Activated CD4-positive, alpha-beta T cell treated with anti-CD3 and anti-CD28 coated beads, Interleukin-2, amount 50 U/mL, for 24 hours (primary cell): ENCODE measurements around the gene RGS17.

Experiments
- DNase-seq, 2 donors: peaks; one replicate each; pipeline ENCODE4 v3.0.0-alpha.2; 2020; ENCODE audit warnings: low read depth in 1 of 2, low spot score in 1 of 2

RGS17 gene

DNA sequence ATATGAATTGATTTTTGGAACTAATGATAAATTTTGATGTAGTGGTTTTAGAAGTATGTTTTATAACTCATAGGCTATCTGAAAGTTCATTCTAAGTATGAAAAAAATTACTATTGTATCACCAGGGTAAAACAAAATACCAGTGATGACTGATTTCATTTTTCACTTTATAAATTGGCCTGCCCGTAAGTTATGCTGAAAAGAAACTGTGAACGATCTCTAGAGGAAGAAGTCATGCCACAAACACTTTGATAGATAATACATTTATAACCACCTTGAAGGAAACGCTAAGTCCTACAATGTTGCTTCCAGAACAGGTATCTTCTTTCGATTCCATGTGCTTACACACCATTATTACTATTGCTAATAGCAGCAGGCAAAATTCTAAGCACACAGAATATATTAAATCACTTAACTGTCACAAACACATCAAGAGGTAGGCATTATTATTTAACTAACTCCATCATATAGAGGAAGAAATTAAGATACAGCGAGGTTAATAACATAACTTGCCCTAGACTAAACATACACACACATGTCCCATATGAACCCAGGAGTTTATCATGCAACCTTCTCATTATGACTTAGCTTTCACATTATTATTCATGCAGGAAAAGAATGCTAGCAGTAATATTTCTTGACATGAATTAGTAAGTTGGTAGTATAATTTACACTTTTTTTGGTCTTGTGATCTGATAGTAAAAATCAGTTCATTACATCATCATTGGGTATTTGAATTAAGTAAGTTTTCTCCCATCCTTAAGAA lies 44.7 kb downstream of the RGS17 start:
- DNase-seq = no peak

DNA sequence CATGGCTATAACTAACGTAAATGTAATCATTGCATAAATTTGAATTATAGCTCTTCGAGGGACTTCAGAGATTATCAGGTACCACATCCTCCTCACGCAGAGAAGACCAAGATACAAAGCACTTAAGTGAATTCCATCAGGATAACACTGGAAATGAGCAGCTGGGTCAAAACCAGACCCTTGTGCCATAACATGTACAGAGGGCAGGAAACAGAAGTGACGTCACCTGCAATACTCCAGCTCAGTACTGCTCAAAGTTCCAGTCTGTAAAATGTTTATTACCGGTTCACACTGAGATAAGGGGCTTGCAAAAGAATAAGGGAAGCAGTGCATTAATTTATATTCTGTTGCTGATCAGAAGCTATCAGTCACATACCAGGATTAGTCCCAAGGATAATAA lies 45.8 kb downstream of the RGS17 start:
- no peak for DNase-seq

DNA sequence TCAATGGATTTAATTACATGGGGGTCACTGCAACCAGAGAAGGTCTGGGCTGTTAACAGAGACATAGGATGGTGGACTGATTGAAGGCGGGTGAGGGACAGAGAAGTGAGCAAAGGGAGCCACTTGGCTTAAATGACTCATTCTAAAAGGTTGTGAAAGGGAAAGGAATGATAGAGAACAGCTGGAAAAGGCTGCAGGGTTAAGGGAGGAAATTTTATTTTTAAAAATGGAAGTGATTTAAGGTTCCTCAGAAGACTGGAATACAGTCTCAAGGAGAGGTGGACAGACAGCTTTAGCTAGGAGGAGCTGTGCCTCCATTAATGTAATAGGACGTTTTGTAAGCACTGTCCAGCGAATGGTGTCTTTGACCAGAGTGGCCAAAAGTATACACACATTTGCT lies 46.7 kb downstream of the RGS17 start:
- DNase-seq = no peak

DNA sequence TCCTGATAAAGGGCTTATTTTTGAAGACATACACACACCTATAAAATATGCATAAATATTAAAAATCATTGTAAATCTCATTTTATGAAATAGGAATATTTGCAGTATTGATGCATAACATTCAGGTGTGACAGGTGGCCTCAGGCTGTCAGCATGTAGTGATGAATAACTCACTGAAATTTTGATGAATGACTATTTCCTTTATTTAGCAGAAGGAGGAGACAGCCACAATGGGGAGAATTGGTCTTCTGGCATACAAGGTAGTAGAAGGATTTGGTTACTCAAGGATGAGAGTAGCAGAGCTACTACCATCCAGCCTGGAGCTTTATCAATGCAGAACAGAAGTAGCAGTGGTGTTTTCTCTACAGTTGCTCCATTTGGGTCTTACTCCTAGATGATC lies 47.2 kb downstream of the RGS17 start:
- DNase-seq = no peak

DNA sequence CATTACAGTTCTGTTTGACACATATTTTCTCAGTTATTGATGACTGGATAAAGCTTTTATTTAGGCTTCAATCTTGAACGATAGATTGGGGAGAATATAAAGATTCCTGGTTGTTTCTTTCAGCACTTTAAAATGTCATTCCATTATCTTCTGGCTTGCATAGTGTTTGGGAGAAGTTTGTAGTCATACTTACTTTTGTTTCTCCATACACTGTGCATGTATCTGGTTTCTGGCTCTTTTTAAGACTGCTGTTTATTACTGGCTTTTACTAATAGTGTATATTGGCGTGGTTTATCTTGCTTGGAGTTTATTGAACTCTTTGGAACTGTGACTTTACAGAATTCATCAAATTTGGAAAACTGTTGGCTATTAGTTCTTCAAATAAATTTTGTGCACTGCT lies 49.2 kb downstream of the RGS17 start:
- no peak for DNase-seq

DNA sequence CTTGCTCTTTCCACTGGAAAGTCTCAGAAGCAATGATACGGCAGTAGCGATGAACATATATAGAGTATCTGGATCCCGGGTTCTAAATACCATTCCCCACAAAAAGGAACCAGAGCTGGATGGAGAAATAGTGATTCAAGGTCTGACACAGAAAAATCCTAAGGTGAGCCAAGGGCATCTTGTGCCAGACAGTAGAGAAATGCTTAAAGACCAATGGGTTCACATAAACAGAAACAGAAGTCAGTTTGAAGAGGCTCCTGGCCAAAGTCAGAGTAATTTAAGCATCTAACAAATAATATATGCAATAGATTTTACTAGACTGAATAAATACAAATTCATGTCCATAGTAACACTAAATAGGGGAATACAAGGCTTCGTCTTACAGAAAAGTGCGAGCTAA lies 54.7 kb downstream of the RGS17 start:
- no peak for DNase-seq

DNA sequence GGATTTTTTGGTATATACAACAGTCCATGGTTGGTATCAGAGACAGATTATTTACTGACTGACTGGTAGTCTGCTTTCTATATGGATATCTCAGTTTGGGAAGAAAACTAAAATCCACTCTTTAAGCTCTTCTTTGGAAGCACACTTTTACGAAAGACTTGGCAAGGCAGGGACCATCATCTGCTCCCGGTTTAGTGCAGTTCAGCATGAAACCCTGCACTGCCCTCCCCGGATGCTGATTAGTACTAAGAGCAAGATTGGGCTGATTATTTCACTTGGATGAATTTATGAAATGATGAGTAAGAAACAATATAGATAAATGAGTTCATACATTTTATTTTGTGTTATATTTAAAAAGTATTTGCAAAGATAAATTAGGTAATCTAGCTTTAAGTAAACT lies 56.3 kb downstream of the RGS17 start:
- no peak for DNase-seq

DNA sequence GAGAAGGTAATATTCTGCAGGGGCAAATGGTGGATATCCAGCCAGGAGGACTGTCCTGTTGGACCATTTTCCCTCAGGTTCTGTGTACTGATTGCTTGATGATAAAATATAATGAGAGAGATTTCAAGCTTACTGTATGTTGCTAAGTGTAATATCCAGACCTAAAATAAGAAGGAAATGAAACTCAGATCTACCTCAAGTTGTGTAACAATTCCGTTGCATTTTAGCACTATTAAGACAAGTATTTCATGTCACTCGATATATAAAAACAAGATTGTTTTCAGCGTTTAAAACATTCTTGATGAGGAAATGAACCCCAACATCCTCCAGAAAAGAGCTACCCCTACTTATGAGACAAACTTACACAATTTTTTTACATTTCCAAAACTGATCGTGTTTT lies 57.2 kb downstream of the RGS17 start:
- DNase-seq = no peak

DNA sequence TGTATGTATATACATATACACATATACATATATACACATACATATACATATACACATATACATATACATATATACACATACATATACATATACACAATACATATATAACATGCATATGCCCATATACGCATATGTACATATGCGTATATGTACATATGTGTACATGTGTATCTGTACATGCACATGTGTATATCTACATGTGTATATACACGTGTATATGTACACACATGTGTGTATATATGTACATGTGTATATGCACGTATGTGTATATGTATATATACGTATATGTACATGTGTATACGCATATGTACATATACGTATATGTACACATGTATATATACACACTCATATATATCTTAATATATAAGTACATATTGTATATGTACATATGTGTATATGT lies 60.3 kb downstream of the RGS17 start:
- no peak for DNase-seq

DNA sequence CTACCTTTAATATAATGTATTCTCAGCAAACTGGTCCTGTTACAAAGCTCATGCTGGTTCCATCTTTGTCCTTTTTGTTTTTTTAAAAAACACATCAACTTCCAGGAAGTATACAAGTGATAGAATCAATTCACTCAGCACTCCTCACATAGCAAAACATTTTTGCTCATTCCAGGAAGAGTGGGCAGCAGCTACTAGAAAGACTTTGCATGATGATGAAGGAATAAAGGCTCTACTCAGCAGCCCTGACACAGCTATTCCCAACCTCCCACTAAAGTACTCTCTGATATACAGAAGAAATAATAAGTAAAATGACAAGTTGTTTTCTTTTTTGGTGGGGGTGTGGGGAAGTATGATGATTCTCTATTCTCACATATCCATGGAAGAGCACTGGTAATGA lies 61.2 kb downstream of the RGS17 start:
- no peak for DNase-seq

DNA sequence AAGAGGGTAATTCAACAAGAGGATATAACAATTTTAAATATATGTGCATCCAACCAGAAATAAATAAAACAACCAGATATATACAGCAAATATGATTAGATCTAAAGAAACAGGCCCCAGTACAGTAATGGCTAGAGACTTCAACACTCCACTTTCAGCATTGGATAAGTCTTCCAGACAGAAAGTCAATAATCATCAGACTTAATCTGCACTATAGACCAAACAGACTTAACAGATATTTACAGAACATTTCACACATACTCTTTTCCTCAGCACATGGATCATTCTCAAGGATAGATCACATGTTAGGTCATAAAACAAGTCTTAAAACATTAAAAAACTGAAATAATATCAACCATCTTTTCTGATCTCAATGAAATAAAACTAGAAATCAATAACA lies 65.9 kb downstream of the RGS17 start:
- DNase-seq = no peak

DNA sequence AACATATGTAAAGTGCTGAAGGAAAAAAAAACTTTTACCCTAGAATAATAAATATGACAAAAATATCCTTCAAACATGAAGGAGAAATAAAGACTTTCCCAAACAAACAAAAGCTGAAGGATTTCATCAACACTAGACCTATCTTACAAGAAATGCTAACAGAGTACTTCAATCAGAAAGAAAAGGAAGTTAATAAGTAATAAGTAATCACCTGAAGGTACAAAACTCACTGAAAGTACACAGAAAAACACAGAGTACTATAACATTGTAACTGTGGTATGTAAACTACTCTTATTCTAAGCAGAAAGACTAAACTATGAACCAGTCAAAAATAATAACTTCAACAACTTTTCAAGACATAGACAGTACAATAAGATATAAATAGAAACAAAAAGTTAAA lies 67.1 kb downstream of the RGS17 start:
- no peak for DNase-seq

DNA sequence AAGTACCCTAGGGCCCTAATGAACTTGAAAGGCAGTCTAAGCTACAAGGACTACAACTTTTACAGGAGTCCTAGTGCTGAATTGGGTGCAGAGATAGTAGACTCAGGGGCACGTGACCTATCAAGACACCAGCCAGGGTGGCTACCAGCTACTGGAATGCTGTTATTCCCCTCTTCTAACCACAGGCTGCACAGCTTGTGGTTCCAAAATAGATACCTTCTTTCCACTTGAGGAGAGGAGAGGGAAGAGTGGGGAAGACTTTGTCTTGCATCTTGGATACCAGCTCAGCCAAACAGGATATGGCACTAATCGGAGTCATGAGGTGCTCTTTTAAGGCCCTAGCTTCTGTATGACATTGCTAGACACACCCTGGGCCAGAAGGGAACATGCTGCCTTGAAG lies 68.6 kb downstream of the RGS17 start:
- DNase-seq = no peak

DNA sequence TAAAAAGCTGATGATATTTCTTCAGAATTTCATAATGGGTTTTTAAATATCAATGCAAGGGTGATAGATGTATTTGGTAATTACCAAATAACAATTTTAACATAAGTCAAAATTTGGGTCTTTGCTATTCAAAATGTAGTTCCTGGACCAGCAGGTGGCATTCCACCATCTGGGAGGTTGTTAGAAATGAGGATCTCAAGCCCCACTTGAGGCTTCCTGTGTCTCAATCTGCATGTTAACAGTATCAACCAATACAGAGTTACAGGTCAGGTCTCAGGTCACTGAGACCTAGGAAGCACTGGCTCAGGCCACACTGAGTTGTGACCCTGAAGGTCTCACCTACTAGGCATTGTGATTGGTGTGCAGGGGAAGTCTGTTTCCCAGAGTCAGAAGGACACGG lies 71.3 kb downstream of the RGS17 start:
- no peak for DNase-seq

DNA sequence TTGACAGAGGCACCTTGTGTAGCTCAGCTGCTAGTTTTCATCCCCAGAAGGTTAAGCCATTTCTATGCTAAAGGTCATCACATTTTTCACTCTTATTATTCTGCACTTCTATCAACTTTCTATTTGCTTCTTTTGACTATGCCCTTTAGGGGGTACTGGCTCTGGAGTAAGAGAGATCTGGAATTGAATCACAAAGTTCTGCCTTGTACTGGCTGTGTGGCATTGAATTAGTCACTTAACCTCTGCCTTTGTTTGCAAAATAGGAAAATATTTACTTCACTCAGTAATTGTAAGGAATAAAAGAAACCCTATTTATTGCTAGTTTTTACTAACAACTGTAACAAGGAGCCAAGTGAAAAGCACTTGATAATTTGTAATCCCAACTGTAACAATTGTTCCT lies 71.8 kb downstream of the RGS17 start:
- no peak for DNase-seq

DNA sequence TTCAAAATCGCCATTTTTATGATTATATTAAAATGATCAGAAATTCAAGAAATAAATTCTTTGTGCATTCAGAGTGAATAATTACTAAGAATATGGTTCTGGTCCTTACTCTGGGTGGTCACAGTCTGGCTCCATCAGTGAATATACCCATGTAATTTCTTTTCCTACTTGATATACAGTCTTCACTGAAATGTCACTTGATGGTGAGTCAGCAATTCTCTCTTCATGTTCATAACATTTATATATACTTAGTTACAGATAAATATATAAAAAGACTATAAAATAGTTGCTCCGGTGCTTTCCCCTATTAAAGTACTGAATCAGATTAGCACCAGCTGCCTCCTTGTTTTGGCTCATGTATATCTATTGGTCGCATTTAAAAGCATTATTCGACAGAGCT lies 72.2 kb downstream of the RGS17 start:
- no peak for DNase-seq

DNA sequence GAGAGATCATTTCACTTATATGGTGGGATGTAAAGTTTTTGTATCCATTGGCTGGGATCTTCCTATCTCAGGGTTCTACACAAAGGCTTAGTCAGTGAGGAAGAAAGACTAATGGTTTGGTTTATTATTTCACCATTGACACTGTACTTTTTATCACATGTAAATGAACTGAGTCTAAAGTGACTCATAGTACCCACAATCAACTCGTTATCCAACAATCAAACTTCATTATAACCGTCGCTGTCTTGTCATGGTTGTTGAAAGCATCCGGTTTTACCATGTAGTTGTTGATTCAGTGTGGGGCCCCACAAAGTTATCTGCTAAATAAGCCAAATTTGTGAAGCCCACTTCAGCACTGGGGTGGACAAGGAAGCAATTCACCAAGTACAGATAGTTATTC lies 72.8 kb downstream of the RGS17 start:
- no peak for DNase-seq

DNA sequence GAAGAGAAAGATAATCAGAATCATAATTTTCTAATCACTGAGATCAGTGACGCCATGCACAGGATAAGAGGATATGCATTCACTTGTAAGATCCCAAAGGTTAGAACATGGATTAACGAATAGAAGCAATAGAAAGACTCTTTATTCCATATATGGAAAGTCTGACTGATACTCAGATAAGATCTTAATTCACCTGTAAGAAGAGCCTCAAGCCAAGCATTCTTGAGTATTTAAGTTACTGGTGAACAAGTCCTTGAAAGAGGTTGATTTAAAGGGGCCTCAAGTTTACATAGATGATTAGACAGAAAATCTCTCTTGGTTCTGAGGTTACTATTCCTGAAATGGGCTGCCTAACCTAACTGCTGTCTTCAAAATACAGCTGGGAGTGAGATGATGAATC lies 74.8 kb downstream of the RGS17 start:
- no peak for DNase-seq

DNA sequence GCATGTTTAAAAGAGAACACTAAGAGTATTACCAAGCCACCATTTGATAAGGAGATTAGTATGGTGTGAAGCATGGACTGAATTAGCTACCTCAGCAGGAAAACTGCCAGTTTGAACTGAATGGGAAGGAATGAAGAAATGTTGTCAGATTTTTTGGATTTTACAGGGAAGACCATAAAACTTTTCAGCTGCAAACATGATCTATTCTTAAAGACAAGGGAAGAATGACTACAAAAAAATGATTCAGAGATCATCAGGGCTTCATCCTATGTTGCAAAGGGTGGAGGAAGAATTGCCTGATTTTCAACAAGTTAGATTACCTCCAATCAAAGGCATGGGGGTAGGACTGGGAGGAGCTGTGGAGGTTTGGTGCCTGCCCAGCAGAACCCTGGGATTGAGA lies 79.3 kb downstream of the RGS17 start:
- DNase-seq = no peak

DNA sequence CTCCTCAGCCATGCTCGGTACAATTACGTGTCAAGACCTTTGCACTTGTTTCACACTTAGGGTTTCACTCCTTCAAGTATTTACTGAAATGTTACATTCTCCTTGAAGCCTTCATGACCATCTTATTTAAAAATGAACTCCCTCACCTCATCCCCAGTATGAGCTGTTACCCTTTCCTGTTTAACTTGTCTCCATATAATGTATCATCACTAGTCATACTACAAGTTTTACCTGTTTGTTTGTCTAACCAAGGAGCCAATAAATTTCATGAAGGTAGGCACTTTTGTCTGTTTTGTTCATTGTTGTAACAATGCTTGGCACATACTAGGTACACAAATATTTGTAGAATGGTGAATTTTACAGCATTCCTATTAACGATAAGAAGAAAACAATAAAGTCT lies 82.5 kb downstream of the RGS17 start:
- DNase-seq = no peak

DNA sequence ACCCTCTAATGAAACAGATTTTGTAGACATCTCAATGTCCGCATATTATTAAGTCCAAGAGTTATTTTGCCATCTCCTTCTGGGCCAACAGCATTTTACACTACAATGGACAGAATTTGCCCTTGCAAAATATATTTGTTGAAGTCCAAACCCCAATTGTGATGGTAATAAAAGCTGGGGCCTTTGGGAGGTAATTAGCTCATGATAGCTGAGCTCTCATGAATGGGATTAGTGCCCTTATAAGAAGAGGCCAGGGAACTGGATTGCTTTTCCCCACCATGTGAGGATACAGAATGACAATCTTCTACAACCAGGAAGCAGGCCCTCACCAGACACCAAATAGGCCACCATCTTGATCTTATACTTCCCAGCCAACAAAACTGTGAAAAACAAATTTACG lies 83.7 kb downstream of the RGS17 start:
- DNase-seq = no peak

DNA sequence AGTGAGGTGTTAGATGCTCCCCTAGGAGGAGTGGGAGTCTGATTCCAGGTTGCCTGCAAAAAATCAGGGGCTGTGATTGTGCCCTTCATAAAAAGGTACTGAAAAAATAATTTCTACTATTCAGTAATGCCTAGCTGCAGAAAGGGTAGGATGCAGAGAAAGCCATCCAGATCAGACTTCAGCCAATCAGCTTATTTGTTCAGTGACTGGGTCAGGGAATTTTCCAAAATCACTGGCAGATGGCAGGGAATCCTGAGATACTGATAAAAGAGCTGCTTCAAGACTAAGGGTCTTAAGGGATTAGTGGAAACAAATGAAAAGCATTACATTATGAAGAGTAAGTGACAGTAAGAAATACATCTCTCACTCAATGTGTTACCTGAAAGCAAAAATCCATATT lies 85.8 kb downstream of the RGS17 start:
- no peak for DNase-seq

DNA sequence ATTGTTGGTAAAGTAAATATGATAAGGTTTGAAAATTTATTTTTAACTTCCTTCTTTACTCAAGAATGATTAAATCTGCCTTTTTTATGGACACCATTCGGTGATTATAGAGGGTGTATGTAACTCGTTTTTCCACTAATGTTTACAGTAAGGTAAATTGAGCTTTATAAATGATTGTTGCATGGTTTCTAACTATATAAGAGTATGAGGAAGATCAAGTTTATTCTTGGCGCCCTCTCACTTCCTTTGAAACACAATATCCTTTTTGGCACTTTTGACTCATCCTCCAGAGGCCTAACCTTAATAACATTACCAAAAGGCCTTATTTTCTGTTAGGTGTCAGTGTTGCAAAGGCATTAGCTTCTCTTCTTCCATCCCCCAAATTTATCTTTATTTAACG lies 86.8 kb downstream of the RGS17 start:
- DNase-seq = no peak

DNA sequence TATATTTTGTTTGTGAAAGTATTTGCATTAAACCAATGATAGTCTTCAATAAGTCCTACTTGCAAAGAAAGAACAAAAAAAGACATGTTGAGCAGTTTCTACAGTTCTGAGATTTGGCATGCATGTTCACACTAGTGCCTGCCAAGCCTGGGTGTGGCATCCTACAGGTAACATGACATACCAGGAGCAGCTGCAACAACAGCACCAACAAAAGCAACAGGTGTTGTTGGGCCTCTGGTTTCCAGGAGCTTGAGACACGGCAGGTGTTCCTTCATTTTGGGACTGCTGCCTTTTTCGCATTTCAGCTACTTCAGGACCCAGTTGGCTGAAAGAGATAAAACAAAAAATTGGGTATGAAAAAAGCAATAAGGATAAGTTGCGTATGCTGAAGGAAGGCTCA lies 87.4 kb downstream of the RGS17 start:
- DNase-seq = no peak
